NCI-H146 (cell line): ENCODE results near the gene PMIS2.

Source experiments
- DNase-seq: peaks from one replicate; lab custom pipeline; 2025; lab: John Stamatoyannopoulos, UW

The PMIS2 gene

DNA sequence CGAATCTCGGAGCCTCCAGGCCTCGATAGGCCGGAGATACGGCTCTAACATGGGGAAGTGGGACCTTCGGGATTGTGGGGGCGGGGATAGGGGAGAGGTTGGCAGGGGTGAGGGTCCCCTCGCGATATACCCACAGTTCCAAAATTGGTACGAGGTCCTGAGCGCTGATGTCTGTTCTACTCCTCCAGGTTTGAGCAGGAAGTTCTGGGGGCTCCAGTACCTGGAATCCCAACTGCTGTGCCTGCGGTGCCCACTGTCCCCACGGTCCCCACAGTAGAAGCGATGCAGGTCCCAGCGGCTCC, 43.3 kb downstream of the PMIS2 start:
- DNase-seq: no peak

GRCh38 chr19:35633727-35634440, 47.9 kb downstream of the PMIS2 start:
- DNase-seq: no peak

GRCh38 chr19:35636651-35637050, 50.7 kb downstream of the PMIS2 start:
- no peak for DNase-seq
